Lung (tissue), 12 donors: Measurements from ENCODE around the gene EREG. TPM values are rescaled to one million over a fixed set of nuclear protein-coding genes. Genes with fewer than 3 reads are reported as not detected.

Experiments
- ATAC-seq: fragments of 200-7000 bp; cut with Tn5 transposase; one replicate; pipeline ENCODE4 v1.9.1; 2020; ENCODE audit warnings: moderate number of reproducible peaks; ENCODE audit not compliant: insufficient read depth, low FRiP score
- DNase-seq, 3 donors: peaks; one replicate each; pipeline ENCODE4 v3.0.0-alpha.2; 2013 to 2017
- H3K27ac ChIP-seq, 2 donors: one replicate each; pipeline ENCODE4 v1.5.1; 2013; ENCODE audit warnings: mild to moderate bottlenecking in 2 of 2, moderate library complexity in 2 of 2, control low read depth in 1 of 2, inconsistent platforms in 1 of 2, low read depth in 1 of 2, low read length in 1 of 2
- H3K27me3 ChIP-seq, 3 donors: one replicate each; pipeline ENCODE4 v1.5.1; 2013; ENCODE audit warnings: low read length in 2 of 3; ENCODE audit not compliant: control insufficient read depth in 3 of 3, insufficient read depth in 3 of 3
- H3K36me3 ChIP-seq, 4 donors: one replicate each; pipeline ENCODE4 v1.5.1; 2013; ENCODE audit warnings: low read length in 4 of 4, mild to moderate bottlenecking in 1 of 4, moderate library complexity in 1 of 4; ENCODE audit not compliant: control insufficient read depth in 4 of 4, insufficient read depth in 4 of 4
- H3K4me1 ChIP-seq, 5 donors: one replicate each; pipeline ENCODE4 v1.5.1; 2013; ENCODE audit warnings: low read length in 5 of 5, mild to moderate bottlenecking in 2 of 5, moderate library complexity in 1 of 5; ENCODE audit not compliant: control insufficient read depth in 5 of 5, insufficient read depth in 5 of 5
- H3K4me3 ChIP-seq: one replicate; pipeline ENCODE4 v1.5.1; 2013; ENCODE audit warnings: mild to moderate bottlenecking, control low read depth, moderate library complexity
- H3K9ac ChIP-seq, 2 donors: one replicate each; pipeline ENCODE4 v1.5.1; 2013; ENCODE audit warnings: low read length in 2 of 2, control low read depth in 1 of 2; ENCODE audit not compliant: insufficient read depth in 1 of 2
- H3K9me3 ChIP-seq, 4 donors: one replicate each; pipeline ENCODE4 v1.5.1; 2013; ENCODE audit warnings: low read length in 3 of 4, mild to moderate bottlenecking in 1 of 4, moderate library complexity in 1 of 4; ENCODE audit not compliant: control insufficient read depth in 4 of 4, insufficient read depth in 3 of 4
- CTCF ChIP-seq: IDR thresholded peaks from 2 replicates; pipeline ENCODE4 v1.5.1; 2012; ENCODE audit warnings: mild to moderate bottlenecking; ENCODE audit errors: control extremely low read depth, extremely low read depth
- WGBS, 2 donors: extraction: QIAGEN DNeasy Blood & Tissue Kit; methylation state at CpG; one replicate each; pipeline ENCODE4 v1.1.7; 2013; 5-methylcytosine and 5-hydroxymethylcytosine counted together
- polyA plus RNA-seq, 2 donors: library from polyadenylated mRNA; stranded (reverse); fragments of 200-250 nt; gene quantifications; one replicate each; pipeline ENCODE4 v1.2.1, GENCODE V29; 2013
- total RNA-seq, 2 donors: library from RNA; depleted of rRNA in 1 of 2; stranded (reverse); fragments of >200 nt in 1 of 2; gene quantifications; one replicate each; pipeline ENCODE4 v1.2.1, GENCODE V29; 2014 to 2021
- donor health status: control.
- donor health status: control.
- donor health status: Bipolar disorder and iron deficiency.
- donor health status: healthy.
- donor health status: DM: yes; HTN: yes; CAD: no.

EREG gene
- total and polyA plus RNA-seq, 4 donors: 0.14 to 4.0 (median 0.34) TPM

GRCh38 chr4:74370912-74371311, 6.0 kb downstream of the EREG start:
- WGBS, 2 donors: 6 to 8% methylated on average over 1 of the region's 1 CpG
- H3K36me3 ChIP-seq: no peaks in the 10 kb centered on the region
- no peak overlapping the region for H3K4me3 ChIP-seq
- no peak for TF ChIP-seq CTCF
- no peak for ATAC-seq
- no peak overlapping the region for H3K9ac ChIP-seq
- H3K4me1 ChIP-seq: peaks cover 0 to 2% (median 0%) of the 10 kb centered on the region in 5 donors
- H3K27me3 ChIP-seq: peaks cover 0 to 8% (median 2%) of the 10 kb centered on the region in 3 donors
- no peak overlapping the region for H3K27ac ChIP-seq
- peak; percentile 33 to 47 (median 45) for DNase-seq
- H3K9me3 ChIP-seq: no peaks in the 10 kb centered on the region

GRCh38 chr4:74374128-74374527, 9.2 kb downstream of the EREG start:
- no peak for DNase-seq
- Histone ChIP-seq H3K36me3 (no peaks in the 10 kb centered on the region), H3K4me3 (no peak overlapping the region), H3K27ac (no peak overlapping the region), H3K27me3 (peaks cover 0 to 2% (median 0%) of the 10 kb centered on the region in 3 donors), H3K9ac (no peak overlapping the region), H3K4me1 (peaks cover 0 to 2% (median 0%) of the 10 kb centered on the region in 5 donors), H3K9me3 (no peaks in the 10 kb centered on the region)
- TF ChIP-seq CTCF: no peak
- ATAC-seq: no peak
- 22 to 58% methylated on average over 1 of the region's 1 CpG for WGBS, 2 donors

GRCh38 chr4:74374561-74375327, 9.8 kb downstream of the EREG start:
- no peaks in the 10 kb centered on the region for H3K36me3 ChIP-seq
- H3K4me1 ChIP-seq: peaks cover 0 to 2% (median 0%) of the 10 kb centered on the region in 5 donors
- DNase-seq (no peak), ATAC-seq (peak; percentile 32)
- no peak overlapping the region for H3K27ac ChIP-seq
- no peak overlapping the region for H3K4me3 ChIP-seq
- H3K9me3 ChIP-seq: no peaks in the 10 kb centered on the region
- no peak for TF ChIP-seq CTCF
- 52 to 65% methylated on average over 10 of the region's 10 CpGs for WGBS, 2 donors
- H3K27me3 ChIP-seq: peaks cover 0 to 2% (median 0%) of the 10 kb centered on the region in 3 donors
- no peak overlapping the region for H3K9ac ChIP-seq
